ENCODE measurements around the gene ALG12. TPM values are rescaled to one million over a fixed set of nuclear protein-coding genes. Genes with fewer than 3 reads are reported as not detected.
A peak's percentile ranks its signal among the peaks of the same experiment; 100 is the strongest.

The ALG12 gene
- total RNA-seq, 1 experiment from 2014 or later = 18.2 TPM

DNA sequence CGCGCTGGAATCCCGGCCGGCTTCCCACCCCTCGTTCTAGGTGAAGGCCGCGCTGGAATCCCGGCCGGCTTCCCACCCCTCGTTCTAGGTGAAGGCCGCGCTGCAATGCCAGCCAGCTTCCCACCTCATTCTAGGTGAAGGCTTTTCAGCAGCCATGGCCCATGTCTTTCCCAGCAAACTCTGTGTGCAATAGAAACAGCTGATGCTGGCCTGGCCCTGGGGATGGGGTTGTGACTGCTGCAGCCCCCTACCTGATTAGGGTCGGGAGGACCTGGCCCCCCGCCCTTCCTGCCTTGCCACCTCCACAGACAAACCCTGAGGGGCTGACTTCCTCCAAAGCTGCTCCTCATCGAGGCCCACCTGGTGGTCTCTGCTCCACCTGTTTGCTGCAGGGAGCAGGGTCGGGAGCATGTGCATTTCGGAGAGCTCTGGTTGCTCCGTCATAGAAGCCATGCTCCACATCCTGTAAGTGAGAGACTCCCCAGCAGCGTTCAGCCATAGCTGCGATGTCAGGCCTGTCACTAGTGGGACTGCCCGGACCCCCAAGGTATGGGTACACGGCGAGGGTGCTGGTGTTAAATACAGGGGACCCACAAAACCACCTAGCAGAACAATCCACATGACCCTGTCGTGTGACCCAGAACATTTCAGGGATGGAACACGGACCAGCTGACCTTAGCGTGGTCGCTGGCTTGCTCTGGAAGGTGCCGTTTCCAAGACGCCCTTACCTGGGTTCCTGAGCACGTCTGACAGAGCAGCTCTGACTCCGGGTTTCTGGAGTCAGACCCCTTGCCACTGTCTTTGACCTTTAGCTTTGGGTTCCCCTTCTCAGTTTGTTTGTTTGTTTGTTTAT lies 61.2 kb downstream of the ALG12 start:
- no peaks in the 10 kb centered on the region for H3K27me3 Mint-ChIP-seq (ENCODE audit: insufficient read depth, unreplicated experiment)
- peak overlapping the region; percentile 31 for H3K27ac Mint-ChIP-seq (ENCODE audit: low read depth, unreplicated experiment)
- no TSS peak for BruUV-seq (replicated peaks)
- H3K4me3 Mint-ChIP-seq (ENCODE audit: unreplicated experiment) = no peak overlapping the region
- intact Hi-C loops (cut with micrococcal nuclease) = loop anchor here (10.0 kb wide), 1 partner anchor 58 kb away; the partner anchor contains the start of genes ALG12 and CRELD2
- no peak for DNase-seq (ENCODE audit: unreplicated experiment)
- no peaks in the 10 kb centered on the region for H3K9me3 Mint-ChIP-seq (ENCODE audit: unreplicated experiment)
- H3K4me1 Mint-ChIP-seq (ENCODE audit: insufficient read depth, unreplicated experiment) = peaks cover 13% of the 10 kb centered on the region
- ChIA-PET CTCF (interaction anchor here (0.6 to 1.0 kb wide), 2 partner anchors 76 to 174 kb away, joined by 3 read pairs; no protein-coding TSS in a partner anchor), POLR2A (interaction anchor here (0.6 to 3.5 kb wide), 2 partner anchors 31 to 263 kb away, joined by 3 to 31 read pairs; partner anchors contain the start of gene BRD1)
- H3K36me3 Mint-ChIP-seq (ENCODE audit: insufficient read depth, unreplicated experiment) = peaks cover 13% of the 10 kb centered on the region
- TF ChIP-seq, protein P1, sequence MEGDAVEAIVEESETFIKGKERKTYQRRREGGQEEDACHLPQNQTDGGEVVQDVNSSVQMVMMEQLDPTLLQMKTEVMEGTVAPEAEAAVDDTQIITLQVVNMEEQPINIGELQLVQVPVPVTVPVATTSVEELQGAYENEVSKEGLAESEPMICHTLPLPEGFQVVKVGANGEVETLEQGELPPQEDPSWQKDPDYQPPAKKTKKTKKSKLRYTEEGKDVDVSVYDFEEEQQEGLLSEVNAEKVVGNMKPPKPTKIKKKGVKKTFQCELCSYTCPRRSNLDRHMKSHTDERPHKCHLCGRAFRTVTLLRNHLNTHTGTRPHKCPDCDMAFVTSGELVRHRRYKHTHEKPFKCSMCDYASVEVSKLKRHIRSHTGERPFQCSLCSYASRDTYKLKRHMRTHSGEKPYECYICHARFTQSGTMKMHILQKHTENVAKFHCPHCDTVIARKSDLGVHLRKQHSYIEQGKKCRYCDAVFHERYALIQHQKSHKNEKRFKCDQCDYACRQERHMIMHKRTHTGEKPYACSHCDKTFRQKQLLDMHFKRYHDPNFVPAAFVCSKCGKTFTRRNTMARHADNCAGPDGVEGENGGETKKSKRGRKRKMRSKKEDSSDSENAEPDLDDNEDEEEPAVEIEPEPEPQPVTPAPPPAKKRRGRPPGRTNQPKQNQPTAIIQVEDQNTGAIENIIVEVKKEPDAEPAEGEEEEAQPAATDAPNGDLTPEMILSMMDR (IDR thresholded peaks at IDR 0.05; ENCODE audit: unreplicated experiment) = no peak

DNA sequence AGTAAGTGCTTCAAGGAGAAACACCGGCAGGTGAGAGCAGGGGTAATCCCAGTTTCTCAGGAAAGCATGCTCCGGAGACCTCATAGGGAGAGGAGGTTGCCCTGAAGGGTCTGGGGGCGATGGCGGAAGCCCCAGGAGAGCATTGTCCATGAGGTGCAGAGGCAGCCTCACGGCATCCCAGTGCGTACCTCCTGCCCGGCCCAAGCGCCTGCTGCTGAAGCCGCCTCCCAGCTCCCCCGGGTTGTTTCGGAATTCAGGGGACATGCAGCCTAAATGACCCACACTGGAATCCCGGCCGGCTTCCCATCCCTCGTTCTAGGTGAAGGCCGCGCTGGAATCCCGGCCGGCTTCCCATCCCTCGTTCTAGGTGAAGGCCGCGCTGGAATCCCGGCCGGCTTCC lies 61.9 kb downstream of the ALG12 start:
- POLR2A ChIA-PET = interaction anchor here (1.4 to 3.5 kb wide), 3 partner anchors 14 to 30 kb away, joined by 3 to 31 read pairs (median 4); partner anchors contain the start of gene BRD1
- H3K27ac Mint-ChIP-seq (ENCODE audit: low read depth, unreplicated experiment) = peak overlapping the region; percentile 88

DNA sequence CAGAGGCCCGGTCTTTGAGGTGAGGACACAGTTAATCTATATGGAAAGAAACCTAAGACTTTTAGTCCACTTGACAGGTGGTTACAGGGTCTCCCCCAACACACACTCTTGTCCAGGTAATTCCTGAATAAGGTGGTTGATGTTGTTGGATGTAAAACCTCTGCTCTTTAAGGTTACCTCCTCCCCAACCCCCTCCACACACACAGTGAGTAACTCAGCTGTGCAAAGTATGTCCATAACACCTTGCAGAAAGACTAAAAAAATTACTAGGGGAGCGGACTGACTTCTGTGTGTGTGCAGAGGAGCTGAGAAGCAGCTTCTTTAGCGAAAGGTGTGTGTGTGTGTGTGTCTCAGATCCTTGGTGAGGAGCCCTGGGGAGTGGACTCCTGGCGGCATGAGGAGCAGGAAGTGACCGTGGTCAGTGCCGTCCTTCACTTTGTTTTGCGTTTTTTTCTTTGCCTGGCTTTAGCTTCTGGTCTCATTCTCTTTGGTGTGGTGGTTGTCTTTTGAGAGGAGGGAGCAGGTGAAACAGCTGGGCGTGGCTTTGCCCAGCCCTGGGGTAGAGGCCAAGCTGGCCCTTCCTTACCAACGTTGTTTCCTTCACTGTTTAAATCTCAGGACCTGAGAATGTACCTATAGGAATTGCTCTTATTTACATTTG lies 62.9 kb downstream of the ALG12 start:
- peak; percentile 13 for DNase-seq (ENCODE audit: unreplicated experiment)
- ChIA-PET POLR2A (interaction anchor here (0.5 to 3.5 kb wide), 13 partner anchors 9 to 175 kb away, joined by 3 to 31 read pairs (median 4); partner anchors contain the start of genes ALG12, BRD1 and CRELD2), CTCF (interaction anchor here (1.0 kb wide), 3 partner anchors 35 to 60 kb away, joined by 3 to 4 read pairs (median 4); no protein-coding TSS in a partner anchor)
- Mint-ChIP-seq H3K4me1 (ENCODE audit: insufficient read depth, unreplicated experiment) (peaks cover 13% of the 10 kb centered on the region), H3K27me3 (ENCODE audit: insufficient read depth, unreplicated experiment) (no peaks in the 10 kb centered on the region), H3K9me3 (ENCODE audit: unreplicated experiment) (no peaks in the 10 kb centered on the region), H3K27ac (ENCODE audit: low read depth, unreplicated experiment) (peak overlapping the region; percentile 88), H3K36me3 (ENCODE audit: insufficient read depth, unreplicated experiment) (peaks cover 6% of the 10 kb centered on the region), H3K4me3 (ENCODE audit: unreplicated experiment) (peak overlapping the region; percentile 94)
- no TSS peak for BruUV-seq (replicated peaks)
- intact Hi-C loops (cut with micrococcal nuclease) = loop anchor here (2.0 to 10.0 kb wide), 2 partner anchors 29 to 59 kb away; partner anchors contain the start of genes ALG12, BRD1 and CRELD2
- TF ChIP-seq, protein P1 (IDR thresholded peaks at IDR 0.05; ENCODE audit: unreplicated experiment) = no peak

More for the DNA sequence above, 61.9 kb downstream of the ALG12 start:
- CTCF ChIA-PET = interaction anchor here (1.0 kb wide), 1 partner anchor 36 kb away, joined by 4 read pairs; no protein-coding TSS in a partner anchor
- Mint-ChIP-seq H3K4me1 (ENCODE audit: insufficient read depth, unreplicated experiment) (peaks cover 13% of the 10 kb centered on the region), H3K27me3 (ENCODE audit: insufficient read depth, unreplicated experiment) (no peaks in the 10 kb centered on the region), H3K36me3 (ENCODE audit: insufficient read depth, unreplicated experiment) (peaks cover 13% of the 10 kb centered on the region), H3K9me3 (ENCODE audit: unreplicated experiment) (no peaks in the 10 kb centered on the region), H3K4me3 (ENCODE audit: unreplicated experiment) (peak overlapping the region; percentile 94)
- TF ChIP-seq, protein P1 (IDR thresholded peaks at IDR 0.05; ENCODE audit: unreplicated experiment) = no peak
- intact Hi-C loops (cut with micrococcal nuclease) = loop anchor here (10.0 kb wide), 1 partner anchor 58 kb away; the partner anchor contains the start of genes ALG12 and CRELD2
- BruUV-seq (replicated peaks) = no TSS peak
- no peak for DNase-seq (ENCODE audit: unreplicated experiment)

All from MCF 10A (cell line).